Inflammatory macrophage treated with lipopolysaccharide for 1 hour (primary cell): ENCODE results near the gene ZNF331.

Experiments used
- DNase-seq, 2 donors: peaks; one replicate each; pipeline ENCODE4 v3.0.0-alpha.2; 2020 to 2022

Gene ZNF331

DNA sequence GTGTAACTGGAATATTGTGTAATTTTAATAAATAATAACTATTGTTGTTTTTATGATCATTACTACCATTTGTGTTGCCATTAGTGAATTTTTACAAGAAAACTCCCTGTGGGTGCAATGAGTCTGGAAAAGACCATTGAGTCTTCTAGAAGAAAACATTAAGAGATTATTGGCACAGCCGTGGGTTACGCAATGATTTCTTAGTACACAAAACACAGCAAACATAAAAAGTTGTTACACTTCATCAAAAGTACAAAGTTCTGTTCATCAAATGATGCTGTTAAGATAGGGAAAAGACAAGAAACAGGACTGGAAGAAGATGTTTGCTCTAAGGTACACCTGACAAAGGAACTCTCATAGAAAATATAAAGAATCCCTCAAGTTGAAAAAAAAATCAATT is 41.6 kb downstream of the ZNF331 start:
- DNase-seq, result no peak

GRCh38 chr19:53580871-53581835 is 43.2 kb downstream of the ZNF331 start:
- DNase-seq, result no peak

DNA sequence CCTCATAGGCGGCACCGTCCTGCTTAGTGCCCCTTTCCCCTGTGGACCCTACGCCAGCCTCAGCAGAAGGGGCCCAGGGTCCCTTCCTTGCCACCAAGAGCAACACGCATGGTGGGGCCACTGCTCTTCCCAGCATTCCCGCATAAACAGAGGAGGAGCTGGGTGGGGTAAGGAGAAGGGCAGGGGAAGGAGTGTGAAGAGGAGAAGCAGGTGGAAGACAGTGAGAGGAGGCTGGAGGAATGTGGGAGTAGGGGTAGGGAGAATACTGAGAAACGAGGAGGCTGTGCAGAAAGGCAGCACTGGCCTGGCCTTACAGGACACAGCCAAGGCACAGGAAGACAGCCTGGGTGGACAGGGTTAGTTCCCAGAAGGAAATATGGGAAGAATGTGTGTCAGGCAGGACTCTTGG is 43.9 kb downstream of the ZNF331 start:
- no peak for DNase-seq

- DNase-seq, result no peak
Measured at GRCh38 chr19:53583181-53583580, 45.2 kb downstream of the ZNF331 start.

DNA sequence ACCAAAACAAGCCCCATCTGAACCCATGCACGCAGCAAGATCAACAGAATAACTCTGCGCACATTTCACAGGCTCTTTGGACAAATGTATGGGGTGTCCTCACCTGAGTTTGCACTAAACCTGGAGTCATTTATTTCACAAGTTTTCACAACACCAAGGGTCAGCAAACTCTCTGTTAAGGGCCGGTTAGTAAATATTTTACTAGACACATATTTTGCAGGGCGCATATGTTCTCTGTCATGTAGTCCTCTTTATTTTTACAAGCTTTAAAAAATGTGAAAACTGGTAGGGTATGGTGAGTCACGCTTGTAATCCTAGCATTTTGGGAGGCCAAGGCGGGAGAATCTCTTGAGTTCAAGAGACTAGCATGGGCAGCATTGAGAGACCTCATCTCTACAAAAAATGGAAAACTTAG is 48.3 kb downstream of the ZNF331 start:
- no peak for DNase-seq

DNA sequence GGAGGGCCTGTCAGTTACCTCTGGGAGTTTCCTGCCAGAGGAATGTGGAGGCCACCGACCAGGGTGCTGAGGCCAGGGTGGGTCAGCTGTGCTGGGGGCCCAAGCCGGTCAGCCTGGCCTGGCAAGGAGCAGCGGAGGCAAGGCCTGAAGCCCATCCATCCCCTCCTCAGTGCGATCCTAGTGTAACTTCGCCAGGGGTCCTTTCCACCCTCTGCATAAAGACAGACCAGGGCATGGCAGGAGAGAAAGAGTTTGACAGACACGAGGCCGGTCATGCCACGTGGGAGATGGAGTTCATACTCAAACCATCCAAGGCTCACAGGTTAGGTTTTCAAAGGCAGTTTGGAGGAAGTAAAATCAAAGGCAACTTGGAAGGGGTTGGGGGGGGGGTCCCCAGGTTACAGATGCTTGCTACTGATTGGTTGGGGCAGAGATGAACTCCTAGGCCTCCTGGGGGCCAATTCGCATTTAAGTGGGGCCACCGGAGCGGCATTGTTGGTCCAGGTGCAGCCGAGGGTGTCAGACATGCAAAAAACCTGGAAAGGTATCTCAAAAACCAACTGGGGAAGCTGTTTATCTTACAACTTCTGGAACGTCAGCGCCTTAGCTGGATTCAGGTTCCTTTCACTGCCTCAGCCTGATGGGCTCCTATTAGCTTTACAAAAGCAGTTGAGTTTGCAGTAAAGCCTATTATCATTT is 57.0 kb downstream of the ZNF331 start:
- no peak for DNase-seq

DNA sequence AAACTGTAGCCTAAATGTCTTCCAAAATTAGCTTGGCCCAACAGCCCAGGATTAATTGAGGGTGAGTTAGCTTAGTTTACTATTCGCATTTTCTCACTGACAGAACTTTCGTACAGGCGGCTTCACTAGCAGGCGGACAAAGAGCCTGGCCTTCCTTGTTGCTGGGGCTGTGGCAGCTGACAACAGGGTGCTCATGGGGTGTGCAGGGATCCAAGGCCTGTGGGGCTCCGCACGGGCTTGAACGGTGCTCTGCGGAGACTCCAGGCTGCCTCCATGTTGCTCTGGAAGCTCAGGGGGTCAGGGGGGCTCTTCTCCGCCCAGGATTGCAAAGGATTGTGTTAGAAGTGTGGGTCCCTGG is 57.5 kb downstream of the ZNF331 start:
- DNase-seq, result no peak

DNA sequence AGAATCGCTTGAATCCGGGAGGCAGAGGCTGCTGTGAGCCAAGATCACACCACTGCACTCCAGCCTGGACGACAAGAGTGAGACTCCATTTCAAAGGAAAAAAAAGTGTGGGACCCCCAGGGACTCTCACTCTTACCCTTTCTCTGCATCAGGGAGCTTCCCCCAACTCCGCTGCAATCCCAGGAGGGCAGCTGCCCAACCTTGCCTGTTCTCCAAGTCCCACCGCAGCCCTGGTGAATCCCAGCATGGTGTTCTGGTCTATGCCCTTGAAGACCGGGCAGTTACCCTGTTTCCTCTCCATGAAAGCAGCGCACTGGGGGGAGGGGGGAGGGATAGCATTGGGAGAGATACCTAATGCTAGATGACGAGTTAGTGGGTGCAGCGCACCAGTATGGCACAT is 58.1 kb downstream of the ZNF331 start:
- DNase-seq, result no peak

DNA sequence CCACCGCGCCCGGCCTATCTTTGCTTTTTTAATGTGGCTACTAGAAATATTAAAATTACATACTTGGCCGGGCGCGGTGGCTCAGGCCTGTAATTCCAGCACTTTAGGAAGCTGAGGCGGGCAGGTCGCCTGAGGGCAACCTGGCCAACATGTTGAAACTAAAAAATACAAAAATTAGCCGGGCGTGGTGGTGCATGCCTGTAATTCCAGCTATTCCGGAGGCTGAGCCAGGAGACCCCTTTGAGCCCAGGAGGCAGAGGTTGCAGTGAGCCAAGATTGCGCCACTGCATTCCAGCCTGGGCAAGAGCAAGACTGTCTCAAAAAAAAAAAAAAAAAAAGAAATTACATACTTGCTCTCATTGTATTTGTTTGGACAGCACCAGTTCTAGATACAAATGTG is 59.1 kb downstream of the ZNF331 start:
- DNase-seq, result no peak

GRCh38 chr19:53598361-53598760 is 60.4 kb downstream of the ZNF331 start:
- DNase-seq, result no peak

DNA sequence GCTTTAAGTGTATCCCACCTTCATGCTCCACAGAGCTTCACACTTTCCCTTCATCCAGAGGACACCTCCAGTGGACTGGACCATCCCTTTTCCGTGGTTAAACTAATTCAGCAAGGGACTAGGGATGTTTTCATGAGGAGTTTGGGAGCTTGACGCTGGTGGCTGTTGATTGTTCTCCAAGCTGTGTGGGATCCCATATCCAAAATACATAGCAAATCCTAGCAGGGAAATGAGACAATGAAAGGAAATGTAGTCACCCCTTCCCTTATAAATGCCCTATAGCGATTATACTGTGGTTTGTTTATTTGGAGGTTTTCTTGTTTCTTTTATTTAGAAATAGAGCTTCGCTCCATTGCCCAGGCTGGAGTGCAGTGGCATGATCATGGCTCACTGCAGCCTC is 62.3 kb downstream of the ZNF331 start:
- DNase-seq, result no peak

DNA sequence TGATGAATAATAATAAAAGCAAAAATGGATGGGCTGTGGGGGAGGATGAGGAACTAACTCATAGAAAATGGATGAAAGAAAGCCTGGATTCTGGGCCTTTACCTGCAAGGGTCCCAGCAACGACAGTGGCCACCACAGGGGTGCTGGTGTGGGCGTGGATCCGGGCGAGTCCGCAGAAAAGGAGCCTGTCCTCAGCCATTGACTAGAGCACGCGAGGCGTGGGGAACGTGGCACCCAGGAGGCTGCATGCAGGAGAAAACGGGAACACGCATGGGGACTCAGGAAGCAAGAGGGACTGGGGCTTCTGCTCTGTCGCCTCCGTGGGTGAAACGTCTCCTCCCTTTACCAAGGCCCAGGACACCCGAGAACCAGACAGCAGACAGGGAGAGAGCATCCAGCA is 68.1 kb downstream of the ZNF331 start:
- no peak for DNase-seq

- no peak for DNase-seq
Measured at GRCh38 chr19:53608381-53608780, 70.4 kb downstream of the ZNF331 start.

GRCh38 chr19:53612762-53613526 is 75.0 kb downstream of the ZNF331 start:
- no peak for DNase-seq

GRCh38 chr19:53621885-53622740 is 84.2 kb downstream of the ZNF331 start:
- peak in 1 of 2 donors; percentile 8 for DNase-seq

DNA sequence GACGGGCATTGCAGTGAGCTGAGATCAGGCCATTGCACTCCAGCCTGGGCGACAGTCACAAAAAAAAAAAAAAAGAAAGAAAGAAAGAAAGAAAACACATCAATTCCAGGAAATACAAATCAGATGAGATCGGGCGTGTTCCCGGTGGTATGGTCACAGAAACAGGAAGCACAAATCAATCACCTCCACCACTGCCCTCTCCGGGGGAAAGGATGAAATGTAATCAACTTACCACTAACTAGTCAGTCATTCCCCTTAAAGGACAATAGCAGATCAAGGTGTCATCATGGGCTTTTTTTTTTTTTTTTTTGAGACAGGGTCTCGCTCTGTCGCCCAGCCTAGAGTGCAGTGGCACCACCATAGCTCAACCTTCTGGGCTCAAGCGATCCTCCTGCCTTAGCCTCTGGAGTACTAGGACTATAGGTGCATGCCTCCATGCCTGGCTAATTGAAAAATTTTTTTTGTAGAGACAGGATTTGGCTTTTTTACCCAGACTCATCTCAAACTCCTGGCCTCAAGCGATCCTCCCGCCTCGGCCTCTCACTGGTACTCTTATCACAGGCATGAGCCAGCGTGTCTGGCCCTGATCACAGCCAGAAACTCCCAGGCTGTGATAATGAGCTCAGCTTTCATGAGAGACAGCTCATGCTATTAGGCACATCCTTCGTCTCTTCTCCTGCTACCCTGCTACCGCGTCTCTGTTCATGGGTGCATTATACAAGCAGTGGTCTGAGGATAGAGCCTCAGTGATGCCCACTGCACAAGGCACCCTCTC is 87.0 kb downstream of the ZNF331 start:
- no peak for DNase-seq

DNA sequence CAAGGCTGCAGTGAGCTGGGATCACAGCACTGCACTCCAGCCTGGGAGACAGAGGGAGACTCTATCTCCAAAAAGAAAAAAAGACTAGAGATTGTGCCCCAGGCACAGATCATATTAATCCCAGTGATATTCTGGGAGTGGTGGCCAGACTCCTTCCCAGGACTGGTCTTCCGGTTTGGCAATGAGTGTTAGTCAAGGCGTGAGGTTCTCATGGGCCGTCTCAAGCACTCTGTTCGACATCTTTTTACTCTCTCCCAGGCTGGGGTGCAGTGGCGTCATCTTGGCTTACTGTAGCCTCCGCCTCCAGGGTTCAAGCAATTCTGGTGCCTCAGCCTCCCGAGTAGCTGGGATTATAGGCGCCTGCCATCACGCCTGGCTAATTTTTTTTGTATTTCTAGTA is 88.5 kb downstream of the ZNF331 start:
- no peak for DNase-seq

DNA sequence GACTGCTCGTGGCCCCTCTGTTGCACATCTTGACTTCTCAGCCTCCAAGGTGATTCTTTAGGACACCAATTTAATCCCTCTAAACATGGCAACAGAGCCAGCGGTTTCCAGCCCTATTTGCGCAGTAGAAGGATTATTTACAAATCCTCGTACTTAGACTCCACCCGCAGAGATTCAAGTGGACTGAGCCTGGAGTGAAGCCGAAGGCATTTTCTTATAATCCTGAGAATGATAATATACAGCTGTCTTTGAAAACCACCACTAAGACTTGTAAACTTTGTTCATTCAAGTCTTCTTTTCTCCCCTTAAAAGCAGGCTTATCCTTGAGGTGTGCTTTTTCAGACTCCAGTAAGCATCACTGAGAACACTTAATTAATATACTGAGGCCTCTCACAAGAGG is 89.0 kb downstream of the ZNF331 start:
- DNase-seq, result no peak
